ENCODE measurements around the gene CCDC43. TPM values are rescaled to one million over a fixed set of nuclear protein-coding genes. Genes with fewer than 3 reads are reported as not detected.

Gene CCDC43
- total and polyA plus RNA-seq, 2 of the 8 experiments (the other 6 are each of a cell fraction or from before 2014, with no cell fraction given), result 4.9 to 38.1 TPM

GRCh38 chr17:44666006-44666405 is 23.6 kb downstream of the CCDC43 start:
- H3K14ac ChIP-seq (ENCODE audit: insufficient read length), result no peak overlapping the region
- H3K56ac ChIP-seq (replicated peaks; ENCODE audit: insufficient read length, low read depth, low read length), result no peak overlapping the region
- no peak overlapping the region for H4K8ac ChIP-seq (ENCODE audit: extremely low read depth, insufficient read depth, low read length)
- H3K27ac ChIP-seq (ENCODE audit: low read depth, low read length), result no peak overlapping the region
- H2AFZ ChIP-seq (ENCODE audit: low read length), result no peak overlapping the region
- no peak overlapping the region for H3K4me2 ChIP-seq (ENCODE audit: insufficient read depth in 1 of 2, low read depth in 2 of 2, low read length in 2 of 2)
- H2BK20ac ChIP-seq (ENCODE audit: low read length), result no peak overlapping the region
- H3K9me3 ChIP-seq (ENCODE audit: insufficient read depth in 2 of 2, low read depth in 1 of 2, low read length in 1 of 2), result no peaks in the 10 kb centered on the region
- no peak overlapping the region for H3K18ac ChIP-seq (ENCODE audit: extremely low read depth, low read length)
- H3K23me2 ChIP-seq (ENCODE audit: low read depth, low read length), result no peaks in the 10 kb centered on the region
- FAIRE-seq (no peak), DNase-seq (ENCODE audit: low read depth in 1 of 2, low spot score in 2 of 2) (no peak)
- no peaks in the 10 kb centered on the region for H3K79me2 ChIP-seq (ENCODE audit: control insufficient read depth in 1 of 2, insufficient read depth in 2 of 2, low read length in 2 of 2)
- no peaks in the 10 kb centered on the region for H4K20me1 ChIP-seq (replicated peaks in 1 of 2; ENCODE audit: control insufficient read depth in 1 of 2, insufficient read depth in 2 of 2, low read length in 2 of 2)
- no peak overlapping the region for H3K4ac ChIP-seq (replicated peaks; ENCODE audit: insufficient read length, low read depth, low read length)
- H3K4me1 ChIP-seq (replicated peaks in 1 of 4; ENCODE audit: control insufficient read depth in 3 of 4, insufficient read depth in 4 of 4, low read length in 3 of 4), result no peaks in the 10 kb centered on the region
- no peak overlapping the region for H3K23ac ChIP-seq (ENCODE audit: insufficient read length)
- no peaks in the 10 kb centered on the region; a peak in 1 of 8 replicates for H3K36me3 ChIP-seq (ENCODE audit: control insufficient read depth in 2 of 4, insufficient read depth in 4 of 4, low read length in 3 of 4)
- 95% methylated on average over 1 of the region's 1 CpG; no CpG with 5 or more reads in 1 of the 2 experiments for WGBS, 2 experiments (ENCODE audit: extremely low coverage in 1 of 2, insufficient coverage in 1 of 2, insufficient read length in 1 of 2, insufficient replicate concordance in 2 of 2, low coverage in 1 of 2, low lambda C conversion rate in 2 of 2, missing lambda C conversion rate in 1 of 2)
- H2BK5ac ChIP-seq (ENCODE audit: low read depth, low read length), result no peak overlapping the region
- ChIA-PET CTCF (ENCODE audit: partially characterized antibody) (interaction anchor here (0.7 to 1.6 kb wide), 3 partner anchors 11 to 138 kb away, joined by 3 to 5 read pairs (median 4); no protein-coding TSS in a partner anchor), POLR2A (ENCODE audit: partially characterized antibody) (interaction anchor here (0.6 kb wide), 1 partner anchor 91 kb away, joined by 3 read pairs; no protein-coding TSS in a partner anchor)
- no peak overlapping the region for H2AK5ac ChIP-seq (ENCODE audit: low read depth, low read length)
- H4K91ac ChIP-seq (replicated peaks; ENCODE audit: insufficient read length, low read length), result no peak overlapping the region
- H3K27me3 ChIP-seq (replicated peaks in 1 of 4; ENCODE audit: control insufficient read depth in 3 of 4, extremely low read depth in 1 of 4, insufficient read depth in 3 of 4, low read length in 3 of 4), result no peaks in the 10 kb centered on the region
- no peak overlapping the region for H2BK15ac ChIP-seq (ENCODE audit: low read length)
- no peak overlapping the region for H3K9ac ChIP-seq (replicated peaks in 1 of 4; ENCODE audit: extremely low read depth in 1 of 4, low read depth in 3 of 4, low read length in 3 of 4)
- no peak overlapping the region for H4K5ac ChIP-seq (ENCODE audit: insufficient read length, low read depth, low read length)
- H2BK12ac ChIP-seq (ENCODE audit: low read depth, low read length), result no peak overlapping the region
- TF ChIP-seq TAF1 (IDR thresholded peaks at IDR 0.05; ENCODE audit: low read depth, low read length) (no peak), TEAD4 (IDR thresholded peaks at IDR 0.05; ENCODE audit: low read depth, low read length) (no peak), PHF8 (conservative IDR thresholded peaks at IDR 0.05; ENCODE audit: low read depth, low read length) (no peak), ASH2L (IDR thresholded peaks at IDR 0.05; ENCODE audit: low read length) (no peak)
- H3K79me1 ChIP-seq (ENCODE audit: low read depth, low read length), result no peaks in the 10 kb centered on the region
- no peak overlapping the region for H3K4me3 ChIP-seq (ENCODE audit: extremely low read depth in 1 of 4, insufficient read depth in 2 of 4, low read depth in 3 of 4, low read length in 4 of 4)
- no peak overlapping the region for H2BK120ac ChIP-seq (replicated peaks; ENCODE audit: low read depth, low read length)
